Mesendoderm (in vitro differentiated cells): Measurements from ENCODE around the gene LYSMD2.
A peak's percentile ranks its signal among the peaks of the same experiment; 100 is the strongest.

Experiments
- DNase-seq: peaks from one replicate; pipeline ENCODE4 v3.0.0; 2013
- H2AK5ac ChIP-seq: 2 replicates; pipeline ENCODE4 v1.6.1; 2013; ENCODE audit warnings: low read length, inconsistent platforms
- H2BK120ac ChIP-seq: 2 replicates; pipeline ENCODE4 v1.6.1; 2013; ENCODE audit warnings: low read depth, mild to moderate bottlenecking, low read length, moderate library complexity, mixed read lengths
- H2BK15ac ChIP-seq: replicated peaks from 2 replicates; pipeline ENCODE4 v1.6.1; 2013; ENCODE audit warnings: low read depth, mild to moderate bottlenecking, moderate library complexity
- H2BK5ac ChIP-seq: 2 replicates; pipeline ENCODE4 v1.6.1; 2013; ENCODE audit warnings: low read length, inconsistent platforms
- H3K18ac ChIP-seq: 2 replicates; pipeline ENCODE4 v1.6.1; 2013; ENCODE audit warnings: mild to moderate bottlenecking, low read length, mixed read lengths
- H3K23ac ChIP-seq: one replicate; pipeline ENCODE4 v1.6.1; 2013; ENCODE audit warnings: low read length
- H3K27ac ChIP-seq: 2 replicates; pipeline ENCODE4 v1.5.1; 2013; ENCODE audit warnings: low read depth, mild to moderate bottlenecking, inconsistent platforms, low read length, moderate library complexity
- H3K27me3 ChIP-seq: 2 replicates; pipeline ENCODE4 v1.6.1; 2013; ENCODE audit warnings: low read length, control low read depth, mild to moderate bottlenecking, inconsistent platforms; ENCODE audit not compliant: insufficient read depth, poor library complexity
- H3K36me3 ChIP-seq: 2 replicates; pipeline ENCODE4 v1.6.1; 2013; ENCODE audit warnings: low read length, inconsistent platforms; ENCODE audit not compliant: control insufficient read depth, insufficient read depth
- H3K4ac ChIP-seq: one replicate; pipeline ENCODE4 v1.6.1; 2013; ENCODE audit warnings: low read depth, mild to moderate bottlenecking, low read length, moderate library complexity
- H3K4me1 ChIP-seq: 2 replicates; pipeline ENCODE4 v1.6.1; 2013; ENCODE audit warnings: low read depth, low read length, inconsistent platforms; ENCODE audit not compliant: control insufficient read depth
- H3K4me2 ChIP-seq: 2 replicates; pipeline ENCODE4 v1.6.1; 2013; ENCODE audit warnings: low read length
- H3K4me3 ChIP-seq: 2 replicates; pipeline ENCODE4 v1.5.1; 2013; ENCODE audit warnings: mild to moderate bottlenecking, low read length
- H3K56ac ChIP-seq: one replicate; pipeline ENCODE4 v1.6.1; 2013; ENCODE audit warnings: low read length
- H3K79me1 ChIP-seq: 2 replicates; pipeline ENCODE4 v1.6.1; 2013; ENCODE audit warnings: low read length, inconsistent platforms
- H3K79me2 ChIP-seq: 2 replicates; pipeline ENCODE4 v1.6.1; 2013; ENCODE audit warnings: mild to moderate bottlenecking, low read length; ENCODE audit not compliant: control insufficient read depth, insufficient read depth
- H3K9ac ChIP-seq: 2 replicates; pipeline ENCODE4 v1.6.1; 2013; ENCODE audit warnings: low read length, inconsistent platforms
- H4K5ac ChIP-seq: one replicate; pipeline ENCODE4 v1.6.1; 2013; ENCODE audit warnings: low read length
- H4K8ac ChIP-seq: one replicate; pipeline ENCODE4 v1.6.1; 2013; ENCODE audit warnings: low read depth, mild to moderate bottlenecking, control low read depth, low read length, moderate library complexity
- WGBS: extraction: QIAGEN DNeasy Blood & Tissue Kit; methylation state at CpG from one replicate; pipeline ENCODE4 v1.1.7; 2013; ENCODE audit warnings: low lambda C conversion rate, missing lambda C conversion rate; ENCODE audit not compliant: insufficient coverage; ENCODE audit errors: extremely low coverage; 5-methylcytosine and 5-hydroxymethylcytosine counted together

The LYSMD2 gene

DNA sequence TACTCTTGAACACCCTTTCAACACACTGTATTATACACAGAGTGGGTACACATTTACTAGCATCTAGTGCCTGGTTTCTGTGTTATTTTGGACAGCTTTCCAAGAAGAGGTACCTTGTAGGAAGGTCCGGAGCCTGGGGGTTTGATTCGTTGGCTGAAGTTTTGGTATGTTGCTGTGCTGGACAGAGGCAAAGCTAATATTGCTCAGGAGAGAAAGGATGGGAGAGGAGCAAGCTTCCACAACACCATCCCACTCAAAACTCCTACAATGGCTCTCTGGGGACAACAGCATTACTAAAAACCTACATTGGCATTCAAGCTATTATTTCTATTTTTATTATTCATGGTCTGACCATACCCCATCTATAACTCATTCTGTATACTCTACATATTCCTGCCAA, 1.1 kb upstream of the LYSMD2 start:
- Histone ChIP-seq H2BK15ac (no peak overlapping the region), H3K4ac (no peak overlapping the region), H2AK5ac (no peak overlapping the region), H3K9ac (no peak overlapping the region), H3K79me2 (no peaks in the 10 kb centered on the region), H3K56ac (no peak overlapping the region), H4K8ac (no peak overlapping the region), H3K79me1 (no peaks in the 10 kb centered on the region), H3K4me3 (no peak overlapping the region), H4K5ac (no peak overlapping the region), H3K4me1 (no peaks in the 10 kb centered on the region), H3K4me2 (no peak overlapping the region), H3K36me3 (no peaks in the 10 kb centered on the region), H3K23ac (no peak overlapping the region), H2BK5ac (no peak overlapping the region), H2BK120ac (no peak overlapping the region), H3K27ac (no peak overlapping the region), H3K18ac (no peak overlapping the region), H3K27me3 (peaks cover 5% of the 10 kb centered on the region)
- no CpG with 5 or more reads among the region's 2 CpGs for WGBS
- DNase-seq = no peak

DNA sequence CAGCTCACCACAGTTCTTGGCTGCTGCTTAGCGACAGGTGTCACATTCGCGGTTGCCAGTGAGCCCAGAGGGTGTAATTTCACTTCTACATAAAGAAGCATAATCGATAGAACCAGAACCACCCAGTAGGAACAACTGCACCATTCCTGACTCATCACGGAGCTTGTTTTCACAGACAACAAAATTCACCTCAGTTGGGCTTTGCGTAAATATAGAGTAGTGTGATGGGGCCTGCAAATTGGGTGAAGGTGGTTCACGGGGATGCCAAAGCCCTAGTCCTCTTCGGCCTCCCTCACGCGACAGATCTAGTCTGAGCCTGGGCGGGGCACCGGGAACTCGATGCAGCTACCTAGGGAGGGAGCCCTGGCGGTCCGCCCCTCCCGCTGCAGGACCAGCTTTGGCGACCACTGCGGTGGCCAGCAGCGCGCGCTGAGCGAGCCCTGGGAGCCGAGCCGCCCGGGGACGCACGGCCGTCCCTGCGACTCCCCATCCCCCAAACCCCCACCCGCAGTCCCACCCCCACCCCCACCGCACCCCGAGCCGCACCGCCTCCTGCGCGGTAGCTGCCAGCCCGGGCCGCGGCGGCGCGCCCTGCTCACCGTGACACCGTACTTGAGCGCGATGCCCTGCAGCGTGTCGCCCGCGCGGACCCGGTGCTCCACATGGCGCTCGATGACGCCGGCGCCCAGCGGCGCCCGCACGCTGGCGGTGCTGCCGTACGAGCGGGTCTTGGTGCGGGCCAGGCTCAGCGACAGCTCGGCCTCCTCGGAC, 519 bp downstream of the LYSMD2 start:
- no peak overlapping the region for H2BK5ac ChIP-seq
- H3K9ac ChIP-seq = peak overlapping the region; percentile 74
- no peak overlapping the region for H3K23ac ChIP-seq
- WGBS = no CpG with 5 or more reads among the region's 69 CpGs
- H4K8ac ChIP-seq = no peak overlapping the region
- H3K27me3 ChIP-seq = peaks cover 5% of the 10 kb centered on the region
- H2AK5ac ChIP-seq = no peak overlapping the region
- no peaks in the 10 kb centered on the region for H3K4me1 ChIP-seq
- no peaks in the 10 kb centered on the region for H3K36me3 ChIP-seq
- peak; percentile 46 for DNase-seq
- H2BK15ac ChIP-seq = no peak overlapping the region
- peak overlapping the region; percentile 75 for H3K4me2 ChIP-seq
- H3K27ac ChIP-seq = no peak overlapping the region
- H3K56ac ChIP-seq = peak overlapping the region; percentile 90
- no peak overlapping the region for H3K4ac ChIP-seq
- no peak overlapping the region for H4K5ac ChIP-seq
- H3K79me2 ChIP-seq = no peaks in the 10 kb centered on the region
- peak overlapping the region; percentile 46 for H3K4me3 ChIP-seq
- no peak overlapping the region for H2BK120ac ChIP-seq
- H3K79me1 ChIP-seq = no peaks in the 10 kb centered on the region
- H3K18ac ChIP-seq = peak overlapping the region; percentile 54

DNA sequence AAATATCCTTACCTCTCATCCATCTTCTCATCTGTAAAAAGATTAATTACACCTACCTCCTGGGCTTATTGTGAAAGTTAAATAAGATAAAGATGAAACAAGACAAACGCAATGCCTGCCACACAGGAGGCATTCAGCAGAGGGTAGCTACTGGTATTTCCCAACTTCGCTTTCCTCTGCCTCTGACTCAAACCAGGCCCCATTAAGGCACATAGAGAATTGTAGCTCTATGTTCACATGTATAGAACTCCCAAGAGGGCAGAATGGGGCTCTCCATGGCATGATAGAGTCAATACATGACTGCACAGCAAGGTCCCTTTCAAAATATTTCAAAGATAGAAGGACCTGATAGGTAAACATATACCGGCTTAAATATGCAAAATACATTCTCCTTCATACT, 1.4 kb downstream of the LYSMD2 start:
- no peak overlapping the region for H2AK5ac ChIP-seq
- peaks cover 5% of the 10 kb centered on the region for H3K27me3 ChIP-seq
- H3K4me2 ChIP-seq = no peak overlapping the region
- WGBS = no CpG with 5 or more reads among the region's 3 CpGs
- no peaks in the 10 kb centered on the region for H3K79me2 ChIP-seq
- no peaks in the 10 kb centered on the region for H3K4me1 ChIP-seq
- no peak overlapping the region for H2BK120ac ChIP-seq
- H3K27ac ChIP-seq = no peak overlapping the region
- no peak overlapping the region for H3K23ac ChIP-seq
- H3K9ac ChIP-seq = no peak overlapping the region
- no peak overlapping the region for H2BK15ac ChIP-seq
- no peak overlapping the region for H3K18ac ChIP-seq
- no peak overlapping the region for H3K56ac ChIP-seq
- no peak overlapping the region for H2BK5ac ChIP-seq
- H3K4me3 ChIP-seq = no peak overlapping the region
- no peak overlapping the region for H3K4ac ChIP-seq
- H4K8ac ChIP-seq = no peak overlapping the region
- no peaks in the 10 kb centered on the region for H3K36me3 ChIP-seq
- no peak overlapping the region for H4K5ac ChIP-seq
- no peaks in the 10 kb centered on the region for H3K79me1 ChIP-seq
- DNase-seq = no peak

DNA sequence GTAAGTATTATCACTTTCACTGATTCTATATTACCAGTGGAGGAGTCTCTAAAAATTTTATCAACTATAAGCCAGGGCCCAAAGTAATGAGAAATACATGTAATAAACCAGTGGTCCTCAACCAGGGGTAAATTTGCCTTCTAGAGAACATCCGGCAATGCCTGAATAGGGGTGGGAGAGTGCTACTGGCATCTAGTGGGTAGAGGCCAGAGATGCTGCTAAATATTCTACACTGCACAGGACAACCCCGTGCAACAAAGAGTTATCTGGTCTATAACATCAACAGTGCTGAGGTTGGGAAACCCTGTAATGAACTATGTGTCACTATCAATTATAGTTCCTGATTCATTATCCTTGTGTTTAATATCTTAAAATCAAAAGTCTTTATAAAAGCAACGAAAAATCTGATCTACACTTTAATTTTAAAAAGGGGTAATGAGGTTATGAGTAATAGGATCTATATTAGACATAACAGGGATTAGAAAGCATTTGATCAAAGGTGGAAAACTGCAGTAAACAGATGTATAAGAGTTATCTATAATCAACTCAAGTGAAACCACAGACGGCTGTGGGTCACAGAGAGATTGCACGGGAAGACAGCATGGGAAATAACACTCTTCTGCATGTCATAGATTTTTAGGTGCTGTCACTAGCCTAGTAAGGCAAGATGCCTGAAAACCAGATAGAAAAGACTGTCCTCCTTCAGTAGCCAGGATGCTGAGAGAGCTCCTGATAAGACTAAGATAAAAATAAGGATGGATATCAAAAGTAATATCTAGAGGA, 2.0 kb downstream of the LYSMD2 start:
- Histone ChIP-seq H3K4me3 (no peak overlapping the region), H3K56ac (no peak overlapping the region), H3K27me3 (peaks cover 5% of the 10 kb centered on the region), H4K8ac (no peak overlapping the region), H3K79me1 (no peaks in the 10 kb centered on the region), H2AK5ac (no peak overlapping the region), H2BK5ac (no peak overlapping the region), H4K5ac (no peak overlapping the region), H3K23ac (no peak overlapping the region), H3K79me2 (no peaks in the 10 kb centered on the region), H3K18ac (no peak overlapping the region), H3K4me1 (no peaks in the 10 kb centered on the region), H3K4ac (no peak overlapping the region), H3K36me3 (no peaks in the 10 kb centered on the region), H3K27ac (no peak overlapping the region), H2BK120ac (no peak overlapping the region), H3K9ac (no peak overlapping the region), H2BK15ac (no peak overlapping the region), H3K4me2 (no peak overlapping the region)
- no peak for DNase-seq
- WGBS = 100% methylated on average over 1 of the region's 5 CpGs

DNA sequence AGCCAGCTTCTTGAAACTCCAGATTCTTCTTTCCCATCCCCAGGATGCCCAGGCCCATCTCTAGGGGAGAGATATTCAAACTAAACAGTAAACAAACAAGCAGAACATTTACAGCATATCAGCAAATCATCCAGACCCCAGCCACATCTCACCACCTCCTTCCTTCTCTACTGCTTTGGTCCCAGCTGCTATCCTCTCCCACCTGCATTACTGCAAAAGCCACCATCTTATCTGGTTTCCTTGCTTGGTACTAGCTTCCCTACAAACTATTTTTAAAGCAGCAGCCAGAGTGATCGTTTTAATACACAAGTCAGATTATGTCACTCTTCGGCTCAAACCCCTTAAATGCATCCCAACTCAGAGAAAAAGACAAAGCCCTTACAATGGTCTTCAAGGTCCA, 4.8 kb downstream of the LYSMD2 start:
- H3K4me1 ChIP-seq = no peaks in the 10 kb centered on the region
- no peaks in the 10 kb centered on the region for H3K36me3 ChIP-seq
- no peaks in the 10 kb centered on the region for H3K79me2 ChIP-seq
- no peak overlapping the region for H2BK120ac ChIP-seq
- H4K8ac ChIP-seq = no peak overlapping the region
- H3K27ac ChIP-seq = no peak overlapping the region
- no peak overlapping the region for H2AK5ac ChIP-seq
- no peak overlapping the region for H2BK5ac ChIP-seq
- no peak overlapping the region for H3K56ac ChIP-seq
- DNase-seq = no peak
- H3K4ac ChIP-seq = no peak overlapping the region
- no peak overlapping the region for H3K9ac ChIP-seq
- no peaks in the 10 kb centered on the region for H3K79me1 ChIP-seq
- no peak overlapping the region for H3K4me2 ChIP-seq
- H3K23ac ChIP-seq = no peak overlapping the region
- H3K27me3 ChIP-seq = peaks cover 3% of the 10 kb centered on the region
- H3K4me3 ChIP-seq = no peak overlapping the region
- no peak overlapping the region for H4K5ac ChIP-seq
- H2BK15ac ChIP-seq = no peak overlapping the region
- no CpG with 5 or more reads among the region's 2 CpGs for WGBS
- H3K18ac ChIP-seq = no peak overlapping the region
